SK-N-MC (cell line): ENCODE results near the gene AKTIP.

ENCODE experiments used
- EZH2 ChIP-seq: fragments of 200-600 bp; sonication (generic); IDR thresholded peaks from one replicate; pipeline ENCODE4 v1.6.1; 2017; ENCODE audit warnings: antibody characterized with exemption
- POLR2AphosphoS5 ChIP-seq: IDR thresholded peaks from 2 replicates; pipeline ENCODE4 v1.6.1; 2012; ENCODE audit warnings: mild to moderate bottlenecking, low read depth, low read length, borderline replicate concordance

DNA sequence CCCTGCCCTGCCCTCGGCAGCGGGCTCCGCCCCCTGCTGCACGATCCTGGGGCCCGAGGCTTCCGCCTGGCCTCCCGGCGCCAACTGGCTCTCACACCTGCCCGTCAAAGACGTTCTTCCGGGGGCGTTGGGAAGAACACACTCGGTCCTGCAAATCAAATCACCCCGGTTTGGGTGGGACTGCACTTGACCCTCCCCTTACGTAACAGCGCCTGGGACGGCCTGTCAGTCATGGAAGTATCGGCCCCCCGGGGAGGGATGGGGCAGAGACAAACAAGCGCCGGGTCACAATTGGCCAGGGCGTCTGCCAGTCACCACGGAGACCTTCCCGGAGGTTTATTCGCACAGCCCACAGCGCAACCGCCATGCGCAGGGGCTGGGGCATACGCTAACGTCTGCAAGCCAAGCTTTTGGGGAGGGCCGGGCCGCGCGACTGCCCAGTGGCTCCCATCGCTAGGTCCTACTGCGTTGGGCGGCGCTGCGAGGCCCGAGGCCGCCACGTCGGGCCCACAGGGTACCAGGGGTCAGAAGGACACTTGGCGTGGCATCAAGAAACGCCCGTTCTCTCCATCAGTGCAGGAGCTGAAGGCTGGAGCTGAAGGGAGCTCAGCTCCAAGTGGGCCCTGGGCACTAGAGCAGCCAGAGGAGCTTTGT, 388 bp upstream of the AKTIP start:
- TF ChIP-seq POLR2AphosphoS5: peak; percentile 82
- TF ChIP-seq EZH2: no peak
